ENCODE results near the gene RIPPLY3.

The RIPPLY3 gene

GRCh38 chr21:37006486-37007291 is at the start of gene RIPPLY3:
TSS of gene RIPPLY3 (plus strand) at chr21:37006702. CDS start at chr21:37006773, 71 bp downstream.
- no peak for DNase-seq (ENCODE audit: extremely low read depth in 1 of 2, low read depth in 1 of 2)

- no peak for DNase-seq (ENCODE audit: extremely low read depth in 1 of 2, low read depth in 1 of 2)
Observed at GRCh38 chr21:36959020-36959835, 47.3 kb upstream of the RIPPLY3 start.

GRCh38 chr21:36960676-36961284 is 45.7 kb upstream of the RIPPLY3 start:
- DNase-seq (ENCODE audit: extremely low read depth in 1 of 2, low read depth in 1 of 2): no peak

DNA sequence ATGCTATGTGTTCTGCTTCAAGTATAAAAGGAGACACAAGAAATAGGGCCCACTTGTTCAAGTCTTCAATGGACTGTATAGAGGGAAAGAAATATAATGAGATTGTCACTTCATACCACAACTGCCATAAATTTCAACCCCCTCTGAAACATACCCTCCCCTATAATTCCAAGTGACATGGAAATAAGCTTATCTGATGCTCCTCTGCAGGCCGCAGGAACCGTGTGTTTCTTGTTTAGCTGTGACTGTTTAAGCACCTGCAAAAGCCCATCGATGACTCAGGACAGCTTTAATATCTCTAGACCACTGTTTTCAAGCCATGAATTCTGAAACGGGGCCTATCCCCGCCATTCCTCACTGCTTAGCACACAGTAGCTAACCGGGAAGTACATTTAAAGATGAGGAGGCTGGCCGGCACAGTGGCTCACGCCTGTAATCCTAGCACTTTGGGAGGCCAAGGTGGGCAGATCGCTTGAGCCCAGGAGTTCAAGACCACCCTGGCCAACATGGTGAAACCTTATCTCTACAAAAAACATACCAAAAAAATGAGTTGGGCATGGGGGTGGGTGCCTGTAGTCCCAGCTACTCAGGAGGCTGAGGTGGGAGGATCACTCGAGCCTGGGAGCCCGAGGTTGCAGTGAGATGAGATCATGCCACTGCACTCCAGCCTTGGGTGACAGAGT is 44.3 kb upstream of the RIPPLY3 start:
- no peak for DNase-seq (ENCODE audit: extremely low read depth in 1 of 2, low read depth in 1 of 2)

- no peak for DNase-seq (ENCODE audit: extremely low read depth in 1 of 2, low read depth in 1 of 2)
Observed at GRCh38 chr21:36964398-36964797, 42.1 kb upstream of the RIPPLY3 start.

DNA sequence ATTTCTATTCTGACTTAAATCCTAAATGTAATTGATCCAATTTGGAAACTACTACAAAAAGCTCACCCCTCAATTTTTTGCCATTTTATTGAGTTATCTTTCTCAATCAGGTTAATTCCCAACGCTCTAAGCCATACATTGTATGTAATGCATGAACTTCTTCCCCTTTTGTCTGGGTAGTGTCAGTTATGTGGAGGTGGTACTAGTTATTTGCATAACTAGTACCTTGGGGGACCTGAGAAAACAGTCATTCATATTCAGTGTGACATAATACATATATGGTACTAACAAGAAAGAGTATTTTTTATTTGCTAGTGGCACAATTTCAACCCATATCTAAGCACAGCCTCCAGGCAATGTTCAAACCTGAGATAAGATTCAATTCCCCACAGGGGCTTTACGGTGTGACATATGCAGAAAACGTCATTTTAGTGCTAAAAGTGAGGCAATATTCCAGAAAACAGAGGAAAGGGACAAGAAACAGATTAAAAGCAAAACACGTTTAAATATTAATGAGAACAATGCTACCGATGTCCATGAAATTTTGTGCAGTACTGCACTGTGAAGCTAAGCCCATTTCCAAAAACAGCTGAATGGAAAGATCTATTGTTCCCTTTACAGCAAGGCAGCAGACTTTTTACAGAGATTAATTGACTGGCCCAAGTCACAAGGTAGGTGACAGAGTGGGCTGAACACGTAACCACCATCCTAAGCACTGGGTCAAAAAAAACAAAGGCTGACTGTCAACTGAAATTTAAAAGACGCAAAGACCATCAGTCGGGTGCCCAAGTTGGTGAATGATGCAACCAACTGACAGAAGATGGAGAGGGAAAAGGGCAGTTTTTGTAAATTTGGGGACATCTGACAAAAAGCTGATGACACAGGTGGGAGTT is 41.4 kb upstream of the RIPPLY3 start:
- no peak for DNase-seq (ENCODE audit: extremely low read depth in 1 of 2, low read depth in 1 of 2)

DNA sequence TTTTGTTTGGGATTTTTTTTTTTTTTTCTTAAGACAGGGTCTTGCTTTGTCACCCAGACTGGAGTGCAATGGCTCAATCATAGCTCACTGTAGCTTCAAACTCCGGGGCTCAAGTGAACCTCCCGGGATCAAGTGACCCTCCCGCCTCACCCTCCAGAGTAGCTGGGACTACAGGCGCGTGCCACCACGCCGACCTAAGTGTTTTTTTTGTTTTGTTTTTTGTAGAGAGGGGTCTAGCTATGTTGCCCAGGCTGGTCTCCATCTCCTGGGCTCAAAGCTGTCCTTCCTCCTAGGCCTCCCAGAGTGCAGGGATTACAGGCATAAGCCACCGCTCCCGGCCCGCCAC is 40.8 kb upstream of the RIPPLY3 start:
- DNase-seq (ENCODE audit: extremely low read depth in 1 of 2, low read depth in 1 of 2): no peak

DNA sequence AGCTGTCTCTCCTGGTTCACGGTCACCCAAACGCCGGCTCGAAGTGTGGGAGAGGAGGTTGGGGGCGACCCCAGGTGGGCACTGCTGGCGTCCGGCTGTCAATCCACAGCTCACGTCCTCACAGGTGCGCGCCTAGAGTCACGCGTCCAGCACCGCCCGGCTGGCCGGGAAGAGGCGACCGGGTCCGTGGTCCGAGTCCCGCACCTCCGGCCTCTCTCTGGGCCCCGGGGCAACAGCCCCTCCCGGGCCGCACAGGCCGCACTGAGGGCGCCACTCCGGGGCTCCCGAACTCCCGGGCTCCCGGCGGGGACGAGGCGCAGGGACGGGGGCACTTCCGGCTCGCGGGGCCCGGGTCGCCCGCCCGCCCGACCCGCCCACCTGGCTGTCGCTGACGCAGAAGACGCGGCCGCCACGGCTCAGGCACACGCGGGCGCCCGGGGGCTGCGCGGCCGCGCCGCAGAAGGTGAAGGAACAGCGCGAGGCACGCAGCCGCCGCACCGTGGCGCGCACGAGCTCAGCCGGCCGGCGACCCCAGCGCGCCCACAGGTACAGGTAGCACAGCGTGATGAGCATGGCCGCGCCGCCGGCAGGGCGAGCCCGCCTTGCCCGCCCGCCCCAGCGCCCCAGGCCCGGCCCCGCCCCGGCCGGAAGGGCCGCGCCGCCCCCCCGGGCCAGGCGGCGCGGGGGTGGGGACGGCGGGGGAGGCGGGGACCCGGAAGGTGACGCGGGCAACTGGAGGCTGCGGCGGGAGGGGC is 40.3 kb upstream of the RIPPLY3 start, which contains the start of gene HLCS:
Gene HLCS (minus strand): TSS at position 604 of the 755 bp plus-strand sequence. CDS start 31 bp downstream, at position 573.
- peak; percentile 52 to 58 for DNase-seq (ENCODE audit: extremely low read depth in 1 of 2, low read depth in 1 of 2)

GRCh38 chr21:36966821-36967768 is 39.4 kb upstream of the RIPPLY3 start:
- DNase-seq (ENCODE audit: extremely low read depth in 1 of 2, low read depth in 1 of 2): no peak

GRCh38 chr21:36968414-36968813 is 38.1 kb upstream of the RIPPLY3 start:
- no peak for DNase-seq (ENCODE audit: extremely low read depth in 1 of 2, low read depth in 1 of 2)

- DNase-seq (ENCODE audit: extremely low read depth in 1 of 2, low read depth in 1 of 2): no peak
Observed at GRCh38 chr21:36968976-36969375, 37.5 kb upstream of the RIPPLY3 start.

- DNase-seq (ENCODE audit: extremely low read depth in 1 of 2, low read depth in 1 of 2): no peak
Observed at GRCh38 chr21:36973986-36974850, 32.3 kb upstream of the RIPPLY3 start.

DNA sequence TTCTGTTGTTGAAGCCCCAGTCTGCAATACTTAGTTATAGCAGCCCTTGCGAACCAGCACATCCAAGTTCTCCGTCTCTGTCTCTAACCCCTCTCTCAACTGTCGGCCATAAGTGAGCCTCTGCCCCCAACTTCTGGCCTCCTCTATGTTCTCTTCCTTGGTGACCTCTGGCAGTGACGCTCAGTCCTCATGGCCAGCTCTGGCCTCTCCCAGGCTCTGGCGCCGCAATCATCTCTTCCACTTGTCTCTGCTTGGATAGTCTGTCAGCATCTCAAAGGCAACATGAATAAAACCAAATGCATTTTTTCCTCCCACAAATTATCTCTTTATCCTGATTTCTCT is 31.7 kb upstream of the RIPPLY3 start:
- DNase-seq (ENCODE audit: extremely low read depth in 1 of 2, low read depth in 1 of 2): no peak

GRCh38 chr21:36976228-36976861 is 30.2 kb upstream of the RIPPLY3 start:
- DNase-seq (ENCODE audit: extremely low read depth in 1 of 2, low read depth in 1 of 2): no peak

DNA sequence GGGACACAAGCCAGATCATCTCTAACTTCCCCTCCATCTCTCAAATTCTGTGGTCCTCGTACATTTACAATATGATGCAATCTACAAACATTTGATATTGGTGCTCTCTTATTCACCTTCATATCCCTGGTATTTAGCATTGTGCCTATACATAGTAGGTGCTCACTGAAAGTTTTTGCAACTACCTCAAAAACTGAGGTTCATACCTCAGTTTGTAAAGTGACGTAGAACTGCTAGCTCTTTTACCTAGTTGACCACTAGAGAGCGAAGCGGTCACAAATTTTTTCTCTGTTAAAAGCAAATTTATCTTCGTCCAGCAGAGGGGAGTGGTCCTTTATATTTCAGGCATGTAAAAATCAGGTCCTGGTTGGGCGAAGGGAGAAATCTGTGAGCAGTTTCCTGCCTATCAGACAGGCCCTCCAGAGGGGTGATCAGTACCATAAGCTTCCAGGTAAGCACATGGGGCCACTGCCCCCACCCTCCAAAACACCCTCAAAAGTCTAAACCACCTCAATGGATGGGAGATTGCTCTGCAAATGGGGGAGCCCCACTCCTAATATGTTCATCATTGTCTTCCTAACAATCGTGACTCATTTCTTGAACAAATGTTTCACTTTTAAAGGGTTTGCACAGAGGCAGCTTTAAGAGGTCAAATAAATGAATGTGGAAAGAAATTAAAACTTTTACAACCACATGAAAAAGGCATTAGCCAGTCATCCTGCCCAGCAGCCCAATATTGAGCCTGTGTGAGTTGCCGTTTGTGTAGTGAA is 29.4 kb upstream of the RIPPLY3 start:
- DNase-seq (ENCODE audit: extremely low read depth in 1 of 2, low read depth in 1 of 2): no peak

All from stimulated activated CD8-positive, alpha-beta memory T cell treated with anti-CD3 and anti-CD28 coated beads, Interleukin-7, amount 100 ng/mL, for 48 hours (primary cell).